Measurements from ENCODE around the gene FANCD2.
"Not testable (repeated sequence)": the region's sequence is repeated elsewhere in the genome, so short reads cannot be mapped to it uniquely, and the experiment has no call there.

The FANCD2 gene

DNA sequence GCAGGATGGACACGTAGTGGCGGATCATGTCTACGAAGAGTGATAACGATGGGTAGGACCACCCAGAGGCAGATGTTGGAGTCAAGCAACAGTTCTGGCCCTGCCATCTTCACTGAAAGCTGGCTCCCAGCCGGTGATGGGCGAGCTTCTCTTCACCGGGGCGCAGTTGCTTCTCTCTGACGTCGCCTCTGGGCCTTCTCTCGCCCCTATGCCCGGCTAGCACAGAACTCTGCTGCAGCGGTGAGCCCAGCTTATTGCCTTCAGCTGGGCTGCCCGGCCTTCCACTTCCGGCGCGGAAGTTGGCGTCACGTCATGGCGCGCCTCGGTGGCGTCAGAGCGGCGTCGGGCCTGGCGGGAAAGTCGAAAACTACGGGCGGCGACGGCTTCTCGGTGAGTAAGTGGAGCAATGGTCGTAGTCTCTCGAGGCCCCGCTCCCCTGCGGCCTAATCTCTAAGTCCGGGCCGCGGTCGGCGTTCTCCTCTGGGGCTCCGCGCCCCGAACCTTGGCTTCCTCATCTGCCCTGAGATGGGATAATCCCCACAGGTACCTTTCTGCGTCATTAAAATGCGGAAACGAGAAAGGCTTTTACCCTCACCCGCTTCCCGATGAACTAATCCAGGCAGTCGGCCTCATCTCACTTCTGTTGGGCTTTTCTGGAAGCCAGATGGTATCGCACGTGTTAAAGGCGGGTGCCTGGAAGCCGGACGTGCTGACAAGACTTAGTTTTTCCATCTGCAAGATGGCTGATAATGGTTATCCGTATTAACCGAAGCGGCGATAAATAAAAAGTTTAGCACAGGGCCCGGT lies at the start of gene FANCD2:
Gene FANCD2 (plus strand): TSS at position 354 of the 807 bp plus-strand sequence. CDS start 2,221 bp downstream, outside the sequence.
- Histone ChIP-seq H3K27ac (peak within 1 kb of the TSS; percentile 50 to 90 (median 82)), H3K4me3 (peak within 1 kb of the TSS; percentile 69 to 95 (median 78))

DNA sequence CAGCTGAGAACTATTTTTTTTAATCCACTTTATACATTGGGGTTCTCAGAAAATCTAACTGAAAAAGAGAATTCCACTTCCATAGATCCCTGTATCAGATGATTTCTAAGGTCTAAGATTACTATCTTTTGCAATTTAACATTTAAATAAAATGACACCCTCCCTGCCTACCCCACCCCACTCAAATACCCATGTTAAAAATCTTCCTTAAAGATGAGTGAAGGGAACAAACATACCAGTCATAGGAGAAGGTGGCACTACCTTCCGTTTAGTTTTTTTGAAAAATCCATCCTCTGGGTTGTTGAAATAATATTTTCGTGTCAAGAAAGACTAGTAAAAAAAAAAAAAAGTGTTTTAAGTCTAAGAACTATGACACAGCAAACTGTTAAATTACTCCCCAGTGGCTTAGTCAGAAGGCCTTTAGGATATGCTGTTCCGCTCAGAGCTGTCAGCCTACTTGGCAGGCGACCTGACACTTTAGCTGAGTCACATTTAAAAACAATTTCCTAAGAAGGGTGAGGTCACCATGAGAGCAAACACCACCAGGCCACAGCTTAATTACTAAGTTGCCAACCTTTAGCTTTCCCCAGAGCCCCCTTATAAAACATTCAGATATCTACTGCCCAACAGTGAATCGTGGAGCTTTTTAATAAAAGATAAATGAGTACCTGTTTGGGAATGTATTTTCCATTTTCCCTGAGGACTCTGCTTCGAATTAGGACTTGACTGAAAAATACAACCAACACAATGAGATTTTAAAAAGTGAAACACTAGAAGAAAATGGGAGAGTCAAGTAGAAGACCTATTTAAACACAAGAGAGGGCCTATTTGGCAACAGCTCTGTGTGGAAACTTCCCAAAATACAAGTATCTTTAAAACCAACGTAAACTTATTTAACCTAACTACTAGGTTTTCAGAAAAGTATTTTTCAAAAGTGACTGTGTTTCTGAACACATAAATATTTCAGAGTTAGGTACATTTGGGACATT lies 49.2 kb upstream of the FANCD2 start:
- Histone ChIP-seq H3K27ac (peak overlapping the region in 15 of 21 experiments; percentile 5 to 82 (median 59)), H3K4me3 (no peak overlapping the region)

DNA sequence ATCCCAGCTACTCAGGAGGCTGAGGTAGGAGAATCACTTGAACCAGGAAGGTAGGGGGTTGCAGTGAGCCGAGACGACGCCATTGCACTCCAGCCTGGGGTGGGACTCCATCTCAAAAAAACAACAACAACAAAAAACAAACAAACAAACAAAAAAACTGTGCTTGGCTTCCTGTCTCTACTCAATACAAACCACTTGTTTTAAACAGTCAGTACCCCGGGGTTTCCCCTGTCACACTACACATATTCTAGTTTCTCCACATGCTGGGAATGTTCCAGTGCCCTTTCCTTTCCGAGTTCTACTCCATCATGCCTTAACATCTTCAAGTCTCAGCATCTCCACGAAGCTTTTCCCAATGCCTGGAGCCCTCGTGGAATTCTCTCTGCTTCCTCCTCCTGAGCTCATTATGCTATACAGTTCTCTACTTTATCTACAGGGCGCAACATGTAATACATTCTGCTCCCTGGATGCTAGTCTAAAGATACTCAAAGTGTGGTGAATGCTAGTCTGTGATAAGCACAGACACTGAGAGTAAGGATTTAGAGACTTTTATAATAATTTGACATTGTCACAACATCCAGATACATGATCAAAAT lies 47.4 kb upstream of the FANCD2 start:
- Histone ChIP-seq H3K4me3 (no peak overlapping the region), H3K27ac (peak overlapping the region in 2 of 21 experiments; percentile 18 to 35)

DNA sequence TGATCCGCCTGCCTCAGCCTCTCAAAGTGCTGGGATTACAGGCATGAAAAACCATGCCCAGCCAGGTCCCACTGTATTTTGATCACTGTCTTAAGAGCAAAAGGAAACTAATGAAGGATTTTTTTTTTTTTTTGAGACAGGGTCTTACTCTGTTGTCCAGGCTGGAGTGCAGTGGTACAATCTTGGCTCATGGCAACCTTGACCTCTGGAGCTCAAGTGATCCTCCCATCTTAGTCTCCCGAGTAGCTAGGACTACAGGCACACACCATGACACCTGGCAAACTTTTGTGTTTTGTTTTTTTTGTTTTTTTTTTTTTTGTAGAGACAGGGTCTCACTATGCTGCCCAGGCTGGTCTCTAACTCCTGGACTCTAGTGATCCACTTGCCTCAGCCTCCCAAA lies 46.0 kb upstream of the FANCD2 start:
- H3K4me3 ChIP-seq: no peak overlapping the region
- H3K27ac ChIP-seq: no peak overlapping the region

DNA sequence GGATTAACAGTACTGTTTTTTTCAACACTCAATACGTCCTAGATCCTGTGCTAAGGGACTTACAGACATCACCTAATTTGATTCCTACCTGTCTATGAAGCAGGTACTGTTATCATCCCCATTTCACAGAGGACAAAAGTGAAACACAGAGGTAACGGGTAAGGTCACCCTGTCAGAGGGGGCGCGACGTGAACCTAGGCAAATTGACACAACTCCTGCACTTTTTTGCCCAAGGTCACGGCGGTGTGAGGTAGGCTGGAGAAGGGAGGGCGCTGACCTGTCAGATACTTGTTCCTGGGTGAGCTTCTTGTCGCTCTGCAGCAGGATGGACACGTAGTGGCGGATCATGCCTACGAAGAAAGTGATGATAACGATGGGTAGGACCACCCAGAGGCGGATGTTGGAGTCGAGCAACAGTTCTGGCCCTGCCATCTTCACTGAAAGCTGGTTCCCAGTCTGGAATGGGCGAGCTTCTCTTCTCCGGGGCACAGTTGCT lies 40.0 kb upstream of the FANCD2 start:
- peak overlapping the region; percentile 68 to 99 (median 76) for H3K4me3 ChIP-seq
- H3K27ac ChIP-seq: peak overlapping the region; percentile 17 to 93 (median 83)

DNA sequence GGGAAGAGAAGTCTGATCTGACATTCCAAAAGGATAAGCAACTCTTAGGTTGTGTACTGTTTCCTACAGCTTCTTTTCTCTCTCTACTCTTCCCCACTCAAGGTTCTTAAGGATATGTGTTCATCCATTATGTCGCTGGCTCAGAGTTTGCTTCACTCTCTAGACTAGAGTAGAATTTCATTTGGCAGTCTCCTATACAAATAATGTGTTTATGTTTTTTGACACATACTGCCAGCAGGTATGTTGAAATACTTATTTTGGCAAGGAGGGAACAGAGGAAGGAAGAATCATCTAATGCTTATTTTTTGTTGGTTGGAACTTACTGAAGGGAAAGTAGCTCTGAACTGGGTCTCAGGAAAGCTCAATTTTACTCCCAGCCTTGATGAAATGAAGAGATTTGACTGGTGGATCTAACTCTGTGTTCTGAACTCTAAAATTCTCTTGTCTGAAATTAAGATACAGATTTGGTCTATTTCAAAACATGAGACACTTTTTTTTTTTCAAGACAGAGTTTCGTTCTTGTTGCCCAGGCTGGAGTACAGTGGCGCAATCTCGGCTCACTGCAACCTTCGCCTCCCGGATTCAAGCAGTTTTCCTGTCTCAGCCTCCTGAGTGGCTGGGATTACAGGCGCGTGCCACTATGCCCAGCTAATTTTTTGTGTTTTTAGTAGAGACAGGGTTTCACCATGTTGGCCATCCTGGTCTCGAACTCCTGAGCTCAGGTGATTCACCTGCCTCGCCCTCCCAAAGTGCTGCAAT lies 32.0 kb upstream of the FANCD2 start:
- Histone ChIP-seq H3K27ac (peak overlapping the region in 1 of 21 experiments; percentile 10), H3K4me3 (no peak overlapping the region)

DNA sequence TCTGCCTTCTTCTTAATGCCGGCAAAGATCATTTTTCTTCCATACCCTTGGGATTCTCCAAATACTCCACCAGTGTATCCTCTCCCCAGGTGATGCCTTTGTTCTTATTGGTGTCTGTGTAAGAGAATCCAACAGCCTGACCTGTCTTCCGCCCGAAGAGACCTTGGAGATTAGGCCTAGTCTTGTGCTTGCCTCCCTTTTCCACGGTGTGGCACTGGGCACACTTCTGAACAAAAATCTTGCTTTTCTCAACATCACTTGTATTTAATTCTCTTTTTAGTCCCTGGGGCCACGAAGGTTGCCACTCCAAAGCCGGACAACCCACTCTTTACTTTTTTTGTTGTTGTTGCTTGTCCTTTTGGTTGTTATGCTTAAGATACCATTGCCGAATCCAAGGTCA lies 25.6 kb upstream of the FANCD2 start:
- no peak overlapping the region for H3K4me3 ChIP-seq
- no peak overlapping the region for H3K27ac ChIP-seq

DNA sequence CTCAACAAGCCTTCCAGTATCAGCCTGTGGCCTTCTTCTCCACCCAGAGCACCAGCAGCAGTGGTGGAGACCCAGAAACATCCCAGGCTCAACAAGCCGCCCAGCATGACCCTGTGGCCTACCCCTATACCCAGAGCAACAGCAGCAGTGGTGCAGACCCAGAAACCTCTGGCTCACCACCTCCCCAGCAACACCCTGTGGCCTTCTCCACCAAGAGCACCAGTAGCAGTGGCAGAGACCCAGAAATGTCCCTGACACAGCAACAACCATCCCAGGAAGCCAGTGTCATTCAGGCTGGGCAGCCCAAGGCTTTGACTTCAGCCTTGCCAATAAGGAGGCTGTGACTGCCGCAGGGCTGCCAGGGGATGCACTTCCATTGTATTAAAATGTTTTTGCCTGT lies 23.3 kb upstream of the FANCD2 start:
- H3K27ac ChIP-seq: no peak overlapping the region
- H3K4me3 ChIP-seq: no peak overlapping the region

DNA sequence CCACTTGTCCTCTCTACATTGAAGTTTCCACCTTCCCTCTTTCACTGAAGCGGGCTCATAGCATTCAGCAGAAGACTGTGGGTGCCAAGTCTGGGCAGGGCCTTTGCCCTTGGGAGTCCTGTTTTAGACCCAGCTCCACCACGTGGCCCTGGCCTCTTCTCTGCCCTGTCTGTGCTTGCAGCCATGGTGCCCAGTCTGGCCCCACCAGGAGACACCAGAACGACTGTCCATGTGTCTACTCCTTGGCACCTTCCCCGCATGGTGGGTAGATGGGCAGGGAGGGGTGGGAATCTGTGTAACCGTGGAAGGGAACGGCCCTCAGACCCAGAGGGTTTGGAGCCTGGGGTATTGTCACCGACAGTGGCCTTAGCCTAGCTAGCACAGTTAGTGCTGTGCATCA lies 21.7 kb upstream of the FANCD2 start:
- no peak overlapping the region for H3K27ac ChIP-seq

DNA sequence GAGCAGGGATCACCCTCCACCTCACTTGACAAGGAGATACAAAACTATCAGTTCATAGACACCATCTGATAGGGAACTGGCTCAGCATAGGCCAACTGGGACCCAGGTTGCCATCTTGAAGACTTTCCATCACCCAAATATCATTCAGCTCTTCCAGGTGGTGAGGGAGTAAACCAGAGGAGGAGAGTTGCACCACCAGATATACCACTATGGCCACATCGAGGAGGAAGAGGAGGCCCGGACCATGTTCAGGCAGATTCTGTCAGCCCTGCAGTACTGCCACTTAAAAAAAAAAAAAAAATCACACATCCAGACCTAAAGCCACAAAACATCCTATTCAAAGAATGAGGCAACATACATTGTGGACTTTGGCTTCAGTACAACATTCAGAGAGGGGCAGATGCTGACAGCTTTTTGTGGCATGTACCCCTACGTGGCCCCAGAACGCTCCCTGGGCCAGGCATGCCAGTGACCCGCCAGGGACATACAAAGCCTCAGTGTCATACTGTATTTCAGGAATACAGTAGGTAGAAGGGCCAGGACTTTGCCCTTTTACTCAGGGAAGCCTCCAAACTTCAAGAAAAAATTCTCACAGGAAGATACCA lies 21.2 kb upstream of the FANCD2 start:
- H3K4me3 ChIP-seq: no peak overlapping the region
- no peak overlapping the region for H3K27ac ChIP-seq

More for the DNA sequence above, 21.7 kb upstream of the FANCD2 start:
- H3K4me3 ChIP-seq: no peak overlapping the region

DNA sequence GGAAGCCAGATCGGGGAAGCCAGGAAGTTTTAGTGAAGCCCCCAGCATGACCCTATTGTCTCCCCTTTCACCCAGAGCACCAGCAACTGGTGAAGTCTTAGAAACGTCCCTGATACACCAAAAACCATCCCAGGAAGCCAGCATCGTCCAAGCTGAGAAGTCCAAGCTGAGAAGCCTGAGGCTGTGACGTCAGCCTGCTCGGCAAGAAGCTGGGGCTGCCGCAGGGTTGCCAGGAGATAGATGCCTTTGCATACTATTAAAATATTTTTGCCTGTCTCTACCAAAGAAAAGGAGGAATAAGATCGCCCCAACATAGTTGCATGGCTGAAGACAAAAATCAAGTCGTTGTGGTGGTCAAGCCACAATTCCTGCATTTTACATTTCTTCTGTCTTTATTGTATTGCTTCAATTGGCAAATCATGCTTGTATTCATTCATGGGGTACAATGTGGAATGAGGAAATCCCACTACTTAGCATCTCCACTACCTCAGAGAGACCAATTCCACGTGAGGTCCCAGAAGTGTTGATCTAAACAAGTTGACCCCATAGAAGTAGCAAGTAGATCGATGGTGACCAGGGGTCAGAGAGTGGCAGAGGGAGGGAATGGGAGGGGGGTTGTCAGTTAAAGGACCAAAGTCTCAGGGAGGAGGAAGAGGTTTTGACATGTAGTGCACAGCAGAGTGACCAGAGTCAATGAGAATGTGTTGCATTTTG lies 20.0 kb upstream of the FANCD2 start:
- H3K27ac ChIP-seq: no peak overlapping the region
- H3K4me3 ChIP-seq: no peak overlapping the region

DNA sequence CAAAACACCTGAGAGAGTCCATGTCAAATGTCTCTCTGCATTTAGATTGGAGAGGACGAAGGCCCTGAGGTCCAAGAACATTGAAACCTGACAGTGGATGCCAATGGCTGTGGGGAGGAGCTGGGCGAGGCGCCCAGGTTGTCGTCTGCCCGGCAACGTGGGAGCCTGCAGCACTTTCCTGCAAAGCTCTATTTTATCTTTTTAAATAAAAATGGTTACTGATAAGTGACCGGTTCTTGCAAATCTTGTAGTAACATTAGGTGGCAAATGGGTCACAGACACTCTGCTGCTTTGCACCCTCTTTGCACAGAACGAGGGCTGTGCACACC lies 19.5 kb upstream of the FANCD2 start:
- H3K4me3 ChIP-seq: no peak overlapping the region
- no peak overlapping the region for H3K27ac ChIP-seq

DNA sequence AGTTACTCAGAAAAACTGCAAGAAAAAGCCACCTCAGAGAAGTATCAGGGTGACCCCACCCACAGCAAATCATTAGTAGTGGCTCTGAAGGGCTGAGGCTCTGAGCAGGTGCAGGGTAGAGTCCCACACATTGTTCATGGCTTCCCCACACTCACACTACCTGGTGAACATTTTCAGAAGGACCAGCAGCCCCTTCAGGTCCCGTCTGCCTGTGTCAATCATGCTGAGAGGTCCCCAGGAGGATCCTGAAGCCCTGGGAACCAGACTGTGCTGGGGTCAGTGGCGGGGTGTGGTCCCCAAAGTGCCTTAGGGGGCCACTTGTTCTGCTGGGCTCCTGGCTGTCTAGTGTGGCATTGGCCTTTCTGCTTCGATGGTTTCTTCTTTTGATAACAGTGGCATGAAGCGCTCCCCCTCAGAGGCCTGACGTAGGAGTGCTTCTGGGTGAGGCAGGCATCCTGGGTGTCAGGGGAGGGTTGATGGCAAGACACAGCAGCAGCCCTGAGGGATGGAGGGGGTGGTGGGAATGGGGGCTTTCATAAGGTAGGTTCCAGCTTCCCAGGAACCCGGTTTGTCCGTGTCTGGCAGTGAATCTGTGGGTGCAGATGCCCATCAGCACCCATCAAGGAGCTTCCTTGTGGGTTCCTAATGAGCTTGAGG lies 19.0 kb upstream of the FANCD2 start:
- no peak overlapping the region for H3K27ac ChIP-seq
- no peak overlapping the region for H3K4me3 ChIP-seq

DNA sequence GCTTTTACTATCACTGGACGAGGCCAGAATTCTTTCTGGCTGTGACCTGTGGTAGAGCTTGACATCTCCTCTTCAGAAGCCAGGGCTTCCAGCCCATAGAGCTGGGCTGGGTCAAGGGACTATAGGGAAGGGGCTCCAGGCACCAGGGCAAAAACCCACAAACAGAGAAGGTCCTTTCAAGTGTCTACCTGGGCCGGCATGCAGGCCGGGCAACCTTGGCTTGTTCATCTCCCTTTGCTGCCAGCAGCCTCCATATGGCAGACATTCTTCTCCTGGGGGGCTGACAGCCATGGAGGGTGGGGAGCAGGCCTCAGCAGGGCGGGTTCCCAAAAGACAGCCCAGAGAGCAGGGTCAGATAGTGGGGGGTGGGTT lies 18.0 kb upstream of the FANCD2 start:
- not testable (repeated sequence) for H3K27ac ChIP-seq

DNA sequence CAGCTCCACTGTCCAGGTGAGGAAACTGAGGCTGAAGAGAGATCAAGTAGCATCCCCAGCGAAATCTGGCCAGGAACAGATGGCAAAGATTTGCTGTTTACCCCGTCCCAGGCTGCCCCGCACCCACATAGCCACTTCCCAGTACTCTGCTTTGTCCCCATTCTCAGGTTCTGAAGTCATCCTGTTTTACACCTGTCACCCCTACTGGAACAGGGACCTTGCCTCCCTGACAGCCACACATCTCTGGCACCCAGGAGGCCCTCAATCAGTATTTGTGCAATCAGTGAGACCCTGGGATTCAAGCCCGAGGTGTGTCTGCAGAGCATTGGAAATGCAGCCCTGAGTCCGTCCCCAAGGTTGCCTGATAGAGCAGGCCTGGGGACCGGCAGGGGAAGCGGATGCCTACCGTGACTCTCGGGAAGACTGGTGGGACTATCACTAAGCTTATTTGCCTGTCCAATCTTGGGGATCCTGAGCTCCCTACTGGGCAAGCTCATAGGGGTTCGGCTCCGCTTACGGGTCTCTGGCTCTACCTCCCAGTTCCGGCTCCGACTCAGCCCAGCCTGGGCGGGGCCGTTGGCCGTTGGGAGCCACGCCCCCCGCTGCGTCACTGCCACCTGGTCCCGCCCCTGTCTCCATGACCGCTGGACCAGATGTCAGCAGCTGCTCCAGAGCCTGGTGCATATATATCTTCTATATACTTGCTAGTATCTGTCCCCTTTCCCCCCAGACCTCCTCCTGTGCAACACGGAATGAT lies 17.5 kb upstream of the FANCD2 start:
- Histone ChIP-seq H3K4me3 (peak overlapping the region; percentile 23 to 40 (median 34)), H3K27ac (peak overlapping the region in 8 of 21 experiments; percentile 13 to 73 (median 52))

More for the DNA sequence above, 18.0 kb upstream of the FANCD2 start:
- not testable (repeated sequence) for H3K4me3 ChIP-seq

DNA sequence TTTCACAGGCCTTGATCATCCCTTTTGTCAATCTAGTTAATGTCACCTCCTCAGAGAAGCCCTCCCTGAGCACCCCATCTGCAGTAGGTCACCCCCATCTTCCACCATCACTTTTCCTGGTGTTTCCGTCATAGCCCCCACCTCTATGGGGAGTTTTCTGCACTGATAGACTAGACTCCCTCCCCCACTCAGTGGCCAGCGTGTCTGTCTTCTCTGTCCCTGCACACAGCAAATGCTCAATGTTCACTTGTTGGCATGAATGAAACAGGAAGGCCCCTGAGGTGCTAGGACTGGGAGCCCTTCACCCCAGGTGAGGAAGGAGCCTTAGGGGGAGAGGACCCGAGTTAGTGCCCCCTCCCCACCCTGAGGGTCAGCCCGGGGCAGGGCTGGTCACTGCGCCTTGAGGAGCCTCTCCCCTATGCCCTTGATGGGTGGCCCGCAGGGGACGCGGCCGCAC lies 15.8 kb upstream of the FANCD2 start:
- peak overlapping the region in 15 of 21 experiments; percentile 1 to 83 (median 30) for H3K27ac ChIP-seq
- H3K4me3 ChIP-seq: peak overlapping the region; percentile 36 to 61 (median 45)
